Retinal pigment epithelial cell (primary cell): Measurements from ENCODE around the gene RPL28.

Experiments
- DNase-seq: peaks from one replicate; pipeline ENCODE4 v3.0.0-alpha.2; 2010; ENCODE audit warnings: low read depth
- H3K4me3 ChIP-seq: 2 replicates; pipeline ENCODE4 v1.5.1; 2011; ENCODE audit warnings: mild to moderate bottlenecking, low read length, control low read depth, moderate library complexity
- CTCF ChIP-seq: conservative IDR thresholded peaks from 2 replicates; pipeline ENCODE4 v1.5.1; 2011; ENCODE audit warnings: low read depth, low read length, control low read depth, inconsistent platforms

Gene RPL28

GRCh38 chr19:55431183-55431582 is 45.5 kb downstream of the RPL28 start:
- no peak for DNase-seq
- H3K4me3 ChIP-seq, result no peak overlapping the region
- no peak for TF ChIP-seq CTCF

GRCh38 chr19:55432241-55432959 is 46.7 kb downstream of the RPL28 start:
- no peak overlapping the region for H3K4me3 ChIP-seq
- no peak for DNase-seq
- TF ChIP-seq CTCF, result no peak

GRCh38 chr19:55433292-55433691 is 47.6 kb downstream of the RPL28 start:
- no peak for TF ChIP-seq CTCF
- DNase-seq, result no peak
- H3K4me3 ChIP-seq, result no peak overlapping the region

GRCh38 chr19:55434356-55434919 is 48.7 kb downstream of the RPL28 start:
- no peak for TF ChIP-seq CTCF
- no peak for DNase-seq
- H3K4me3 ChIP-seq, result no peak overlapping the region

- no peak overlapping the region for H3K4me3 ChIP-seq
- TF ChIP-seq CTCF, result no peak
- no peak for DNase-seq
These were observed 49.3 kb downstream of the RPL28 start for GRCh38 chr19:55435020-55435419.

- H3K4me3 ChIP-seq, result no peak overlapping the region
- DNase-seq, result no peak
- TF ChIP-seq CTCF, result no peak
These were observed 51.1 kb downstream of the RPL28 start for GRCh38 chr19:55436847-55437246.

- H3K4me3 ChIP-seq, result no peak overlapping the region
- no peak for DNase-seq
- no peak for TF ChIP-seq CTCF
These were observed 51.7 kb downstream of the RPL28 start for GRCh38 chr19:55437410-55437809.
